Gastrocnemius medialis (tissue), 4 donors: ENCODE data around the gene C12orf75.

Experiments used
- POLR2A ChIP-seq, 2 donors: fragments of 450-650 bp; IDR thresholded peaks; one replicate each; pipeline ENCODE4 v1.6.1; 2017; ENCODE audit warnings: antibody characterized with exemption in 2 of 2, mild to moderate bottlenecking in 2 of 2, moderate library complexity in 2 of 2
- TF ChIP-seq, protein P1 (sequence below), 5 experiments: fragments of 450-650 bp in 3 of 5; fragments of 200-600 bp in 2 of 5; sonication (generic) in 2 of 5; IDR thresholded peaks in 4 of 5; conservative IDR thresholded peaks in 1 of 5; 1 replicate in 4 of 5; 2 replicates in 1 of 5; pipeline ENCODE4 v1.5.1; 2016 to 2019; ENCODE audit warnings: antibody characterized with exemption in 5 of 5, mild to moderate bottlenecking in 3 of 5, moderate library complexity in 3 of 5

DNA sequence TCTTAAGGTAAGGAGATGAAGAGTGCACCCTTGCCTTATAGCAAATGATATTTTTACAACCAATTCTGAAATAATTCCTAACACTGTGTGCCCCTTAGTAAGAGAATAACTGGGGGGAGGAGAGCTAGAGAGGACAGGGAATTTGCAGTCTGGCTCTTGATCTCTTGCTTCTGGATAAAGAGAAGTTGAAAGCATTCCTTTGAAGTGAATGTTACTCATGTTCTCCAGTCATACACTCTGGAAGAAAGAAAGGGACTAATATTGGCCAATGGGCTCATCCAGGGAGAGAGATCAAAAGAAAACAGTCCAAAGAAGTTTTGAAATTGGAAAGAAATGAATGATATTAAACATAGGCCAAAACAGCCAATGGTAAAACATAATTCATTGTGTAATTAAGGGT lies 25.3 kb downstream of the C12orf75 start:
- TF ChIP-seq, protein P1, sequence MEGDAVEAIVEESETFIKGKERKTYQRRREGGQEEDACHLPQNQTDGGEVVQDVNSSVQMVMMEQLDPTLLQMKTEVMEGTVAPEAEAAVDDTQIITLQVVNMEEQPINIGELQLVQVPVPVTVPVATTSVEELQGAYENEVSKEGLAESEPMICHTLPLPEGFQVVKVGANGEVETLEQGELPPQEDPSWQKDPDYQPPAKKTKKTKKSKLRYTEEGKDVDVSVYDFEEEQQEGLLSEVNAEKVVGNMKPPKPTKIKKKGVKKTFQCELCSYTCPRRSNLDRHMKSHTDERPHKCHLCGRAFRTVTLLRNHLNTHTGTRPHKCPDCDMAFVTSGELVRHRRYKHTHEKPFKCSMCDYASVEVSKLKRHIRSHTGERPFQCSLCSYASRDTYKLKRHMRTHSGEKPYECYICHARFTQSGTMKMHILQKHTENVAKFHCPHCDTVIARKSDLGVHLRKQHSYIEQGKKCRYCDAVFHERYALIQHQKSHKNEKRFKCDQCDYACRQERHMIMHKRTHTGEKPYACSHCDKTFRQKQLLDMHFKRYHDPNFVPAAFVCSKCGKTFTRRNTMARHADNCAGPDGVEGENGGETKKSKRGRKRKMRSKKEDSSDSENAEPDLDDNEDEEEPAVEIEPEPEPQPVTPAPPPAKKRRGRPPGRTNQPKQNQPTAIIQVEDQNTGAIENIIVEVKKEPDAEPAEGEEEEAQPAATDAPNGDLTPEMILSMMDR (IDR thresholded peaks at IDR 0.05 in 4 of 5, conservative IDR thresholded peaks at IDR 0.05 in 1 of 5), result no peak
- no peak for TF ChIP-seq POLR2A (IDR thresholded peaks at IDR 0.05)
